ENCODE results near the gene ZNF24. TPM values are rescaled to one million over a fixed set of nuclear protein-coding genes. Genes with fewer than 3 reads are reported as not detected.

The ZNF24 gene
- total and polyA plus RNA-seq, 2 of the 4 experiments (the other 2 are of a cell fraction): 7.6 to 20.8 TPM

GRCh38 chr18:35383136-35383535 lies 38.9 kb upstream of the ZNF24 start:
- Histone ChIP-seq H2BK120ac (ENCODE audit: low read depth, low read length) (no peak overlapping the region), H3K4me3 (ENCODE audit: insufficient read depth, low read depth, low read length) (no peak overlapping the region), H3K27ac (ENCODE audit: insufficient read depth, low read length) (no peak overlapping the region), H3K4me2 (ENCODE audit: low read depth, low read length) (no peak overlapping the region), H4K91ac (ENCODE audit: insufficient read depth, low read depth, low read length) (no peak overlapping the region), H4K20me1 (ENCODE audit: insufficient read depth, low read length) (no peaks in the 10 kb centered on the region), H2BK5ac (ENCODE audit: low read depth, low read length, poor library complexity, severe bottlenecking) (no peak overlapping the region), H2BK20ac (ENCODE audit: low read depth, low read length) (no peak overlapping the region), H3K4me1 (ENCODE audit: control insufficient read depth, insufficient read depth, low read length) (no peaks in the 10 kb centered on the region; the same call in 1 of the 2 replicates), H3K9ac (ENCODE audit: low read depth, low read length) (no peak overlapping the region), H3K14ac (replicated peaks; ENCODE audit: low read depth, low read length) (no peak overlapping the region), H2AK5ac (ENCODE audit: low read depth, low read length) (no peak overlapping the region), H3K36me3 (ENCODE audit: control insufficient read depth, insufficient read depth, low read length) (no peaks in the 10 kb centered on the region), H3K9me1 (ENCODE audit: insufficient read depth, low read length) (no peaks in the 10 kb centered on the region), H3K9me3 (ENCODE audit: control insufficient read depth, insufficient read depth, low read length) (peaks cover 3% of the 10 kb centered on the region), H3K56ac (ENCODE audit: extremely low read depth, insufficient read depth, low read length) (no peak overlapping the region), H4K5ac (ENCODE audit: low read depth, low read length) (no peak overlapping the region), H3K27me3 (ENCODE audit: control insufficient read depth, insufficient read depth, low read length) (peaks cover 10% of the 10 kb centered on the region), H2BK15ac (ENCODE audit: low read depth, low read length) (no peak overlapping the region), H4K8ac (ENCODE audit: low read depth in 2 of 2, low read length in 2 of 2) (no peak overlapping the region), H2AK9ac (replicated peaks; ENCODE audit: low read depth, low read length, poor library complexity) (no peak overlapping the region), H3K18ac (ENCODE audit: low read depth, low read length) (no peak overlapping the region), H3K23ac (ENCODE audit: low read depth, low read length) (no peak overlapping the region), H3K4ac (ENCODE audit: low read depth, low read length) (no peak overlapping the region), H2AFZ (replicated peaks; ENCODE audit: low read length, poor library complexity) (no peak overlapping the region), H3K79me1 (ENCODE audit: low read depth in 1 of 2, low read length in 2 of 2) (no peaks in the 10 kb centered on the region)
- ChIA-PET CTCF (interaction anchor here (0.6 kb wide), 1 partner anchor 35 kb away, joined by 3 read pairs; no protein-coding TSS in a partner anchor), POLR2A (ENCODE audit: unreplicated experiment) (no interaction called here)
- intact Hi-C loops (cut with micrococcal nuclease) (no loop called here), dilution Hi-C loops (cut with HindIII; ENCODE audit: low sequenced_read_pairs, unreplicated experiment) (no loop called here), in situ Hi-C loops (cut with MboI; ENCODE audit: low sequenced_read_pairs) (loop anchor here (25.0 kb wide), 1 partner anchor 579 kb away; the partner anchor contains the start of gene RMP24)
- no TSS peak for BruUV-seq (replicated peaks)
- DNase-seq: no peak
- no CpG with 5 or more reads among the region's 2 CpGs for WGBS, 2 experiments (ENCODE audit: extremely low coverage in 2 of 2, insufficient read length in 1 of 2)
- TF ChIP-seq CEBPB (IDR thresholded peaks at IDR 0.05; ENCODE audit: low read depth, low read length) (no peak), FOS (IDR thresholded peaks at IDR 0.05; ENCODE audit: low read depth, low read length) (no peak), BHLHE40 (IDR thresholded peaks at IDR 0.05; ENCODE audit: low read depth, low read length) (no peak), SMC3 (IDR thresholded peaks at IDR 0.05; ENCODE audit: low read depth, low read length) (no peak), RCOR1 (IDR thresholded peaks at IDR 0.05; ENCODE audit: insufficient replicate concordance, low read length) (no peak), CTCF (conservative IDR thresholded peaks at IDR 0.05; ENCODE audit: low read depth, low read length) (no peak), USF2 (IDR thresholded peaks at IDR 0.05; ENCODE audit: low read depth, low read length) (no peak), NFE2L2 (IDR thresholded peaks at IDR 0.05; ENCODE audit: low read depth, low read length) (no peak), ELK1 (IDR thresholded peaks at IDR 0.05; ENCODE audit: borderline replicate concordance, low read depth, low read length) (no peak), MXI1 (IDR thresholded peaks at IDR 0.05; ENCODE audit: borderline replicate concordance, low read depth, low read length) (no peak)
- no peak for ATAC-seq (ENCODE audit: low read depth)
